ENCODE data around the gene ZFX. TPM values are rescaled to one million over a fixed set of nuclear protein-coding genes. Genes with fewer than 3 reads are reported as not detected.
"Not testable (repeated sequence)": the region's sequence is repeated elsewhere in the genome, so short reads cannot be mapped to it uniquely, and the experiment has no call there.

Gene ZFX
- total RNA-seq, result 10 to 100 TPM; 36.6 to 66.5 (median 37.9) TPM

DNA sequence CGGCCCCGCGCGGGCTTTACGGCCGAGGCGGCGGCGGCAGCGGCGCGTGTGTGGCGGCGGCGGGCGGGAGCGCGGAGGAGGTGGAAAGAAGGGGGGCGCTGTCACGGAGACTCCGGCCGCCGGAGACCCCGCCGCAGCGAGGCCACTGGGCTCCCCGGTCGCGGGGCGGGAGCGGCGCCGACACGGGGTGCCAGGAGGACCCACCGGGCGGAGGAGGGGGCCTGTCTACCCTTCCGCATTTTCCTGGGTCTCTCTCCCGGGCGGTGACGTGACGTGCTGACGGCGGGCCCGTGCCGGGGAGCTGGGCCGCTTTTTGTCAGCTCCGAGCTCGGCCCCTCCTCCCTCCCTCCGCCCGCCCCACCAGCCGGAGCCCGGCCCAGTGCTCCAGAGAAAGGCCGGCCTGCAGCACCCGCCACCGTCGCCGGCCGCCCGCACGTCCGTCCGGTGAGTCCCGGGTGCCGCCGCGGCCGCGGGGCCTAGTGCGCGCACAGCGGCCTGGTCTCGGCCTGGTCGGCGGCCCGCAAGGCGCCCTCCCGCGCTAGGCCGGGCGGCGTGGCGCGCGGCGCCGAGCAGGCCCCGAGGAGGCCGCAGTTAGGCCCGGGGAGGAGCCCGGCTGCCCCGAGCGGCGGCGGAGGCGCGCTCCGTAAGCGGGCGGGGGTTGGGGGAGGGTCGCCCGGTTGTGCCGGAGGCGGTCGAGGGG, at the start of gene ZFX:
TSS of gene ZFX (plus strand) at position 379 of the 700 bp plus-strand sequence. CDS start 23,014 bp downstream, outside the sequence.
- H3K36me3 Mint-ChIP-seq (ENCODE audit: insufficient read depth), result peaks cover 11% of the 10 kb centered on the region
- peak; percentile 63 for ATAC-seq
- peak; percentile 70 for DNase-seq
- H3K27me3 Mint-ChIP-seq (ENCODE audit: low read depth), result no peaks in the 10 kb centered on the region
- peaks cover 62% of the 10 kb centered on the region for H3K4me1 Mint-ChIP-seq (ENCODE audit: low read depth)
- no peaks in the 10 kb centered on the region for H3K9me3 Mint-ChIP-seq
- peak within 1 kb of the TSS; percentile 91 for H3K4me3 Mint-ChIP-seq

- no peak for DNase-seq
- H3K9me3 Mint-ChIP-seq, result no peaks in the 10 kb centered on the region
- H3K27me3 Mint-ChIP-seq (ENCODE audit: low read depth), result no peaks in the 10 kb centered on the region
- ATAC-seq, result peak in 1 of 2 donors; percentile 18
- H3K4me1 Mint-ChIP-seq (ENCODE audit: low read depth), result peaks cover 13% of the 10 kb centered on the region
- no peaks in the 10 kb centered on the region for H3K36me3 Mint-ChIP-seq (ENCODE audit: insufficient read depth)
- no peak overlapping the region for H3K4me3 Mint-ChIP-seq
These were observed 48.8 kb upstream of the ZFX start for GRCh38 chrX:24100713-24101112.

- no peaks in the 10 kb centered on the region for H3K27me3 Mint-ChIP-seq (ENCODE audit: low read depth)
- no peak overlapping the region for H3K4me3 Mint-ChIP-seq
- no peaks in the 10 kb centered on the region for H3K9me3 Mint-ChIP-seq
- H3K36me3 Mint-ChIP-seq (ENCODE audit: insufficient read depth), result no peaks in the 10 kb centered on the region
- H3K4me1 Mint-ChIP-seq (ENCODE audit: low read depth), result no peaks in the 10 kb centered on the region
- DNase-seq (no peak), ATAC-seq (no peak)
These were observed 39.5 kb upstream of the ZFX start for GRCh38 chrX:24110069-24110468.

- H3K27me3 Mint-ChIP-seq (ENCODE audit: low read depth), result no peaks in the 10 kb centered on the region
- no peaks in the 10 kb centered on the region for H3K36me3 Mint-ChIP-seq (ENCODE audit: insufficient read depth)
- no peak for DNase-seq
- H3K9me3 Mint-ChIP-seq, result no peaks in the 10 kb centered on the region
- H3K4me1 Mint-ChIP-seq (ENCODE audit: low read depth), result no peaks in the 10 kb centered on the region
- H3K4me3 Mint-ChIP-seq, result no peak overlapping the region
- no peak for ATAC-seq
These were observed 36.3 kb upstream of the ZFX start for GRCh38 chrX:24113181-24113580.

DNA sequence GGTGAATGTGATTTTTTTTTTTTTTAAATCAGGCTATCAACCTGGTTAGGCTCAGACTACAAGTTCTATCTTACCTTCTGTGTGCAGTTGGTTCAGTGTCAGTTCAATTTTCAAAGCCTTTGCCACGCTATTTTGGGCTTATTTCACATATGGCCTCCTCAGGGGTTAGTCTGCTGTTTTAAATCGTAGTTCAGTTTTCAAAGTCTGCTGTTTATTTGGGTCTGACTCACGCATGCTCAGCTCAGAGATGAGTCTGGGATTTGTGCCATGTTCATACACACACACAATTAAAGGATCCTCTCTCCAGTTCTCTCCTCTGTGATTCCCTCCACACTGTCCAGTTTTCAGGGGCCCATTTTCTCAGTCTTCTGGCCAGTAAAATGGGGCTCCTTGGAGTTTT, 32.3 kb upstream of the ZFX start:
- DNase-seq (no peak), ATAC-seq (no peak)
- no peaks in the 10 kb centered on the region for H3K4me1 Mint-ChIP-seq (ENCODE audit: low read depth)
- no peaks in the 10 kb centered on the region for H3K27me3 Mint-ChIP-seq (ENCODE audit: low read depth)
- no peaks in the 10 kb centered on the region for H3K36me3 Mint-ChIP-seq (ENCODE audit: insufficient read depth)
- H3K9me3 Mint-ChIP-seq, result no peaks in the 10 kb centered on the region
- H3K4me3 Mint-ChIP-seq, result no peak overlapping the region

DNA sequence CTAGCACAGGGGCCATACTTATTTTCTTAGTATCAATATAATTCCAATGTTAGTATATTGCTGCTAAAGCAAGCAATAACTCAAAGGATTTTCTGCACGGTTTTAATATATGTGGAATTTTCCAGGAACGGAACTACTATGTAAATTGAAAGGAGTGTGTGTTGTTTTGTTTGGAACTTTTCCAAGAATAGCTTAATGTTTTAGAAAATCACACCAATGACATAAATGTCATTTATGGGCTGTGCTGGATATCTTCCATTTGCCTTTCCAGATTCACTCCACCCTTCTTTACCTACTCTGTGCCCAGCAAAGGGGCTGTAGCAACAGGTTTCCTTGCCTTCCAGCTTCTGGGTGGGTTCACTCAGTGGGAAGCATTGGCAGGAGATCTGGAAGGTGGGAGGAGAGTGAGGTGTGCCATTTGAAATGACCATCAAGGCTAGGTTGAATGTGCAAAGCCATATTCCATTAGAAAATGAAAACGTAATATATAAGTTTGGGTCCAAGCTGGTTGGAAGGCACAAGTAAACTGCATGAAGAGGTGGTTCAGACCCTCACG, 25.2 kb upstream of the ZFX start:
- Mint-ChIP-seq H3K9me3 (no peaks in the 10 kb centered on the region), H3K4me1 (ENCODE audit: low read depth) (no peaks in the 10 kb centered on the region), H3K4me3 (no peak overlapping the region), H3K36me3 (ENCODE audit: insufficient read depth) (no peaks in the 10 kb centered on the region), H3K27me3 (ENCODE audit: low read depth) (no peaks in the 10 kb centered on the region)
- DNase-seq (no peak), ATAC-seq (no peak)

DNA sequence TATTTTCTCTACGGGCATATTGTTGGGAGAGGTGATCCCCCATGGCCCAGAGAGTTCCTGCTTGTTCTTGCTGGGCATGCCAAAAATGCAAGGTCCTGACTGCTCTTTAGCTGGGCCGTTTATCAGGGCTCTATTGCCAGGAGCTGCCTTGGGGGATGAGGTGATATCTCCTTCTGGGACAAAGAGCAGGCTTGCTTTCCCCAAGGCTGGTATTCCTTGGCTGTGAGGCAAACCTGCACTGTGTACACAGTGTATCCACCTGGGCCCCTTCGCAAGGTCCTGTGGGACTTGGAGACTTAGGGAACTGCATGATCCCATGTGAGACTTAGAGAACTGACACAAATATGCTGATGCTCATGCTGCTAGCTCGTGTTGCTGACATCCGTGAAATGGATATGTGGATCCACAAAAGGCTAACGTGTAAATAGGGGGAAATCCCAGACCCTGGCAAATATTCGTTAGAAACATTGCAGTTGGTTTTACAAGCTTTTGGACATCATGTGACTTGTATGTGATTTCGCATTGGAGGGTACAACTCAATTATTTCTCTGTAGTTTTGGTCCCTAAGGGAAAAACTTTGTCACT, 24.4 kb upstream of the ZFX start:
- Mint-ChIP-seq H3K36me3 (ENCODE audit: insufficient read depth) (no peaks in the 10 kb centered on the region), H3K27me3 (ENCODE audit: low read depth) (no peaks in the 10 kb centered on the region), H3K9me3 (no peaks in the 10 kb centered on the region), H3K4me1 (ENCODE audit: low read depth) (no peaks in the 10 kb centered on the region), H3K4me3 (no peak overlapping the region)
- DNase-seq, result no peak
- no peak for ATAC-seq

DNA sequence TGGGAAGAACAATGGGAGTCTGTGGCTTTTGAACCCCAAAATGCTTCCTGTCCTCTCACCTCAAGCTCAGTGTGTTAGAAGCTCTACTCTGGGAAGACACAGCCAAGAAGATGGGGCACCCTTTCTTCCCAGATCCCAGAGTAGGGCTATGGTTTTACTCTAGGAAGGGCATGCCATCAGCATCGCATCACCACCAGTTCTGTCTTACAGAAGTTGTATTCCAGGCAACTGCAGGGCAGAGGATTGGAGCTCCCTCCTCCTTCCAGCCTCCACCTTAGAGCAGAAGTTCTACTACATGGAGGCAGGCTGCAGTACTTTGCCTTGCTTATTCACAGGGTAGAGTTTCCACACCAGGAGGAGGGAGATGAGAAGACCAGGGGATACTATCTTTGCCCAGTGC, 18.1 kb upstream of the ZFX start:
- ATAC-seq (no peak), DNase-seq (no peak)
- no peaks in the 10 kb centered on the region for H3K9me3 Mint-ChIP-seq
- no peak overlapping the region for H3K4me3 Mint-ChIP-seq
- no peaks in the 10 kb centered on the region for H3K27me3 Mint-ChIP-seq (ENCODE audit: low read depth)
- no peaks in the 10 kb centered on the region for H3K36me3 Mint-ChIP-seq (ENCODE audit: insufficient read depth)
- no peaks in the 10 kb centered on the region for H3K4me1 Mint-ChIP-seq (ENCODE audit: low read depth)

GRCh38 chrX:24133312-24133711, 16.2 kb upstream of the ZFX start:
- Mint-ChIP-seq H3K27me3 (ENCODE audit: low read depth) (no peaks in the 10 kb centered on the region), H3K4me3 (no peak overlapping the region), H3K4me1 (ENCODE audit: low read depth) (no peaks in the 10 kb centered on the region), H3K36me3 (ENCODE audit: insufficient read depth) (no peaks in the 10 kb centered on the region), H3K9me3 (no peaks in the 10 kb centered on the region)
- no peak for ATAC-seq
- DNase-seq, result no peak

GRCh38 chrX:24135768-24136167, 13.8 kb upstream of the ZFX start:
- ATAC-seq; H3K4me1 Mint-ChIP-seq (ENCODE audit: low read depth); DNase-seq; H3K36me3 Mint-ChIP-seq (ENCODE audit: insufficient read depth); H3K9me3 Mint-ChIP-seq; H3K27me3 Mint-ChIP-seq (ENCODE audit: low read depth); H3K4me3 Mint-ChIP-seq: not testable (repeated sequence)

GRCh38 chrX:24137192-24137591, 12.3 kb upstream of the ZFX start:
- Mint-ChIP-seq H3K27me3 (ENCODE audit: low read depth) (no peaks in the 10 kb centered on the region), H3K4me1 (ENCODE audit: low read depth) (no peaks in the 10 kb centered on the region), H3K36me3 (ENCODE audit: insufficient read depth) (no peaks in the 10 kb centered on the region), H3K4me3 (no peak overlapping the region), H3K9me3 (no peaks in the 10 kb centered on the region)
- ATAC-seq (no peak), DNase-seq (no peak)

DNA sequence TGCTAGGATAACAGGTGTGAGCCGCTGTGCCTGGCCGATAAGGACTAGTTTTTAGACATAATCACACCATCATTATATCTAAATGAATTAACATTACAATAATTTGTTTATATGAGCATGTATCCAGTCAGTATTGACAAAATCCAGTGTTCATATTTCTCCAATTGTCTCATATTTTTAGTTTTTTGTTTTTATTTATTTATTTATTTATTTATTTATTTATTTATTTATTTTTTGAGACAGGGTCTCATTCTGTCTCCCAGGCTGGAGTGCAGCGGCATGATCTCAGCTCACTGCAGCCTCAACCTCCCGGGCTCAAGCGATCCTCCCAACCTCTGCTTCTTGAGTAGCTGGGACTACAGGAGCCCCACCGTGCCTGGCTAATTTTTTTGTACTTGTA, 5.5 kb upstream of the ZFX start:
- H3K9me3 Mint-ChIP-seq; ATAC-seq; H3K4me3 Mint-ChIP-seq; H3K36me3 Mint-ChIP-seq (ENCODE audit: insufficient read depth); DNase-seq; H3K27me3 Mint-ChIP-seq (ENCODE audit: low read depth): not testable (repeated sequence)
- peaks cover 29% of the 10 kb centered on the region for H3K4me1 Mint-ChIP-seq (ENCODE audit: low read depth)

GRCh38 chrX:24144528-24144927, 5.0 kb upstream of the ZFX start:
- ATAC-seq, result no peak
- Mint-ChIP-seq H3K27me3 (ENCODE audit: low read depth) (no peaks in the 10 kb centered on the region), H3K9me3 (no peaks in the 10 kb centered on the region), H3K4me3 (no peak overlapping the region), H3K36me3 (ENCODE audit: insufficient read depth) (no peaks in the 10 kb centered on the region), H3K4me1 (ENCODE audit: low read depth) (peaks cover 29% of the 10 kb centered on the region)
- DNase-seq, result no peak

DNA sequence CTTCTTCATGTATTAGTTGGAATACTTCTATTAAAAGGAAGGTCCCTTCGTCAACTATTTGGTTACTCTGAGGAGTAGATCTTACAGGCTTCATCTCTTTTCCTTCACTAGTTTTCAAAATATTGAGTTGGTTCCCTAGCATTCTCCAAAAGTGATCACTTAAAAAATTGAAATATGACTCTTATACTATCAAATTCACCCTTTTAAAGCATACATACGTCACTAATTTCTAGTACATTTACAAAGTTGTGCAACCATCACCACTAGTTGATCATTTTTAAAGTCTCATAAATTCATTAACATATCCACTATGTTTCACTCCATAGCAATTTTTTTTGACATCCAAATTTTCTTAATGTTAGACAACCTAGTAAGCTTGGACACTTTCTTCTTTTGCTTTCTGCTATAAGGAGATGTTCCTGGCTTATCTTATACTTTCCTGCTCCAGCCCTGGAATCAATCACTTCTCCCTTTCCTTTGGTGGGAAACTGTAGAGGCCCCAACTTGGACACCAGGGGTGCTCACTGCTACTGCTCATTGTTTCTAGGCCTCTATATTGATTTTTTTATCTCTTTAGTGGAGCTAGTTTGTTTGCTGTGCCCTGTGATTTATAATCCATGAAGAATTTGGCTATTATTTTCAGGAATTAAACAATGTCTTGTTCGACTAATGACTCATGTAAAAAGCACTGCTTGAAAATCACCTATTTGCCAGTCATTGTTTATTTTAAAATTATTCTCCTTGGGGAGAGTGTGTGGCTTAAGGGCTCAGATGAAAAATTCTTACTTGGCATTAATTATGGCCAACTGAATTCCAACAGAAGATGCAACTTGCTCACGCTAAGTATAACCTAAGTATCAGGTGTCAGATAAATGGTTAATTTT, 4.0 kb upstream of the ZFX start:
- H3K9me3 Mint-ChIP-seq, result no peaks in the 10 kb centered on the region
- H3K27me3 Mint-ChIP-seq (ENCODE audit: low read depth), result no peaks in the 10 kb centered on the region
- H3K36me3 Mint-ChIP-seq (ENCODE audit: insufficient read depth), result no peaks in the 10 kb centered on the region
- DNase-seq (no peak), ATAC-seq (no peak)
- H3K4me1 Mint-ChIP-seq (ENCODE audit: low read depth), result peaks cover 29% of the 10 kb centered on the region
- no peak overlapping the region for H3K4me3 Mint-ChIP-seq
